HG03571 (cell line): ENCODE results near the gene RAB3GAP1.

Experiments used
- ATAC-seq: cut with Tn5 transposase; IDR thresholded peaks from one replicate; pipeline ENCODE4 v1.9.1; 2021; ENCODE audit not compliant: unreplicated experiment

The RAB3GAP1 gene

DNA sequence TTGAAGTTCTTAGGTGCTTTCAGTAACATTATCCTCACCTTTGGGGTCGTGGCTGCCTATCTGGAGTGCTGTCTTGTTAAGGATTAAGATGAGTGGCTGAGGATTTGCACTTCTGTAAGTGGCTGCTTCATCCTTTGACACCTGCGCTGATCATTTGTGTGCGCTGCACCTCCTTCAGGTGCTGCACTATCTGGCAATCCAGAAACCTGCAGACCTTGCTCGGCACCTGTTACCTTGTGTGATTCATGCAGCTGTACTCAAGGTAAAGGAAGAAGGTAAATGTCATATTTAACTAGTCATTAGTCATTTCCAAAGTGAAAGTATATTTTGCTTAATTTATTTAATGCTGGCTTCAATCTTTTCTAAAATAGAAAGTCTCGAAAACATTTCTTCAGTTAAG, 110.3 kb downstream of the RAB3GAP1 start:
- no peak for ATAC-seq

DNA sequence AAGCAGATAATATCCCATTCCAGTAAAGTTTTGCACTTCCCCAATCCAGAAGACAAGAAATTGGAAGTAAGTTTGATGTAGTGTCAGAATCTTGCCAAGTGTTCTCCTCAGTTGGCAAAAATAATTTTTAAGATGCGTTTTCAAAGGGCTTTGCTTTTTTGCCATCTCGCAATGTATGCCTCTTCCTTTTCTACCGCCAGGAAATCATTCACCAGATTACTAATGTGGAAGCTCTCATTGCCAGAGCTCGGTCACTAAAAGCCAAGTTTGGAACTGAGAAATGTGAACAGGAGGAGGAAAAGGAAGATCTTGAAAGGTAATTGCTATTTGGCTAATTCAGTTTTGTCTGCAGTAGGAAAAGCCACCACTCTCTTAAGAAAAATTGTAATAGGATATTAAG, 110.7 kb downstream of the RAB3GAP1 start:
- no peak for ATAC-seq

DNA sequence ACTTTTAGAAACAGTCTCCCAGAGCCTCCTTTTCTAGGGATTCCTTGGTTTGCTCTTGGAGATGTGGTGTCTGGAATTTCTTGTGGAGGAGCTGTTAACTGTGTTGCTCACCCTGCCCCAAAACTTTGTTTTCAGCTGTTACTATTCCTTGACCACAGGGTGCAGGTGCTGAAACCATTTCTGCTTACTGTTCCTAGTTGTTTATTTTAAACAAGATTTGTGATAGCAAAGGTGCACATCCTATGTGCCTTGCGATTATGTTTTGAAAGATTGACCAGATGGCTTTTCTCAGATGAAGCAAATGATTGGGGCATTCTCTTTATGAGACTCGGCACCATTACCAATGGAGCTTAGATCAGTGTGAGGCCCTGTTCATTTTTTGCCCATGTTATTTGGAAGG, 111.2 kb downstream of the RAB3GAP1 start:
- no peak for ATAC-seq

DNA sequence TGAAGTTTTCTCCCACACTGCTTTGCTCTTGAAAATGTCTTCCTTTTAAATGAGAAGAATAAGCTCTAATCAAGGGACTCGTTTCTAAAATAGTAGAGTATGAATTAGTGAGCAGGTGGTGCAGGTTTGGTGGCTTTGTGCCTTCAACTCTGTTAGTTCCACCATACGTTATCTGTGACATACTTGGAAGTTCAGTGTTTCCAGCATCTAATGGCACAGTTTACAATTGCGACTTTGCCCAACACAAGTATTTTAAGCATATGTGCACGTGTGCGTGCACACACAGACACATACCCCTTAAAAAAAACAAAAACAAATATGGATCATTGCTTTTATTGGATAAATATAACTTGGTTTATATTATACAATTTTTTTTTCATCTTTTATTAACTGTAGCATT, 111.8 kb downstream of the RAB3GAP1 start:
- ATAC-seq = no peak

DNA sequence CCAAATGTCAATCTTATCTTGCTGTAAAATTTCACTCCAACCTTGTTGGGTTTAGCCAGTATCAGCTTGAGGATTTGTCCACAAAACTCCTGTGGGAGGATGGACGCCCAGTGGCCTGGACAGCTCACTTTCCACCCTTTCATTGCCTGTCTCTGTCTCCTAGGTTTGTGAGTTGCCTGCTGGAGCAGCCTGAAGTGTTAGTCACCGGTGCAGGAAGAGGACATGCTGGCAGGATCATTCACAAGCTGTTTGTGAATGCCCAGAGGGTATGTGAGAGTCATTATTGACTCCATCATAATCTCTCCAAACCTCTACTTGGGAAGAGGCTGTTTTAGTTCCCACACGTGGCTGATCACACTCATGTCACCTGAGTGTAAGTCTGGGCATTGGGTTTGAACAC, 112.3 kb downstream of the RAB3GAP1 start:
- no peak for ATAC-seq

DNA sequence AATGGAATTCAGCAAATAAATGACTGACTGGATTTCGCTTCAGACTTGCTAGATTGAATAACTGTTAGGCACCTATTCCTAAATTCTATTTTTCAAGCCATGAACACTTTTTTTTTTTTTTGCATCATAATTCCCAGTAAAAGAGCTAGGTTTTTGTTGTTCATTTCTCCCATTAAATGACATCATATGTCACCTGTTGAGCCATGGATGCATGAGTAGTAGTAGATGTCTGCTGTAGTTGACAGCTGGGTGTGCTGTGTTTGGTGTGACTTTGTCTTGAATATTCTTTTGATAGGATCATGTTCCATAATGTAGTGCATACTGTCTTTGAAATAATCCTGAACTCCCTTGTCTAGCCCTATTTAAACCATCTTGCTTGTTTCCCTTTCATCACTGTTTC, 115.2 kb downstream of the RAB3GAP1 start:
- ATAC-seq = no peak

DNA sequence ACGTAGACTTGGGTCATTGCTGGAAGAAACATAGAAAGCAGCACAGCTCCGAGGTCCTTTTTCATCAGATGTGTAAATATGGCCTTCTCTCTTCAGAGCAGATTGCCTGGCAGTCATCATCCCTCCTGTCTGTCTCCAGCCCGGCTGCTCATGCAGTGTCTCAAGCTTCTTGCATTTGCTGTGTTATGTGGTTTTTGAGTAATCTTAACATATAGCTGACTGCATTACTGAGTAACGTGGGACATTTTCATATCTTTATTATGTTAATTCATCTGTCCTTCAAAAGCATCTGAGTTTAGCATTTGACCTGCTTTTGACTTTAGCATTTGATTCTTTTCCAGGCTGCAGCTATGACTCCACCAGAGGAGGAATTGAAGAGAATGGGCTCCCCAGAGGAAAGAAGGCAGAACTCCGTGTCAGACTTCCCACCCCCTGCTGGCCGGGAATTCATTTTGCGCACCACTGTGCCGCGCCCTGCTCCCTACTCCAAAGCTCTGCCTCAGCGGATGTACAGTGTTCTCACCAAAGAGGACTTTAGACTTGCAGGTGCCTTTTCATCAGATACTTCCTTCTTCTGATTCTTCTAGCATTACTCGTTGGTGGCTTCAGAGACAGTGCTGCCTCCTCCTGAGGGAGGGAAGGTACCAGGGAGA, 116.2 kb downstream of the RAB3GAP1 start:
- ATAC-seq = no peak

DNA sequence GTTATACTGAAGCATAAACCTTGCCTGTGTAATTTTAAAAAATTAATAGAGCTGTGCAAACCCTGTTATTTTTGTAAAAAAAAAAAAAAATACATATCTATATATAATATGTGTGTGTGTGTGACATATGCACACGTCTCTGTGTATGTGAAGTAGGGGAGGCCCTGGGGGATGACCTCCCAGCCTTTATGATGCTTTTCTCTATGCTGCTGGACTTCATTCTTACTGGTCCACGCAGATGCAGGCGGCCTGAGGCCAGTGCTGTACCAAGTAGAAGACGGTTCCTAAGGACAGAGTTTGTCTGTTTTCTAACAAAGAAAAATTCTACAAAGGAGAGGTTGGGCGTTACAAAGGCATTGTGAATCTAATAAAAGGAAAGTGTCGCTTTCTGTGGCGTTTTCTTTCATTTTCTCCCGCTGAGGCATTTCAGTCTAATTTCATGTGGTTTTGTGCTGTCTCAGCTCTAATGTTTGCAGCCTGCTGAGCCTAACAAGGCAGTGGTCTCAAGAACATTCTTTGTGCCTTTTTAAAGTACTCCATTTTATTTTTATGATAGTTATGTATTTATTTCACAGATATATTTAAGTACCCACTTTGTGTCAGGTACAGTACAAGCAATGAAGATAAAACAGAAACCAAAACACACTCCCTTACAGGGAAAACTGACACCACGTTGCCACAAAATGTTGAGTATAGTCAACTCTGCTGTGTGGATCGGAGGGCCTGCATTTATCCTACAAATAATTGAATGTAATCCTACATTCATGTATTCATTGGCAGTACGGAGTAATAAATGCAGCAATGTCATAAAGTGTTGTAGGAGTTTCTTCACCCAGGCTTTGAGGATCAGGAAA, 118.0 kb downstream of the RAB3GAP1 start:
- ATAC-seq = no peak

DNA sequence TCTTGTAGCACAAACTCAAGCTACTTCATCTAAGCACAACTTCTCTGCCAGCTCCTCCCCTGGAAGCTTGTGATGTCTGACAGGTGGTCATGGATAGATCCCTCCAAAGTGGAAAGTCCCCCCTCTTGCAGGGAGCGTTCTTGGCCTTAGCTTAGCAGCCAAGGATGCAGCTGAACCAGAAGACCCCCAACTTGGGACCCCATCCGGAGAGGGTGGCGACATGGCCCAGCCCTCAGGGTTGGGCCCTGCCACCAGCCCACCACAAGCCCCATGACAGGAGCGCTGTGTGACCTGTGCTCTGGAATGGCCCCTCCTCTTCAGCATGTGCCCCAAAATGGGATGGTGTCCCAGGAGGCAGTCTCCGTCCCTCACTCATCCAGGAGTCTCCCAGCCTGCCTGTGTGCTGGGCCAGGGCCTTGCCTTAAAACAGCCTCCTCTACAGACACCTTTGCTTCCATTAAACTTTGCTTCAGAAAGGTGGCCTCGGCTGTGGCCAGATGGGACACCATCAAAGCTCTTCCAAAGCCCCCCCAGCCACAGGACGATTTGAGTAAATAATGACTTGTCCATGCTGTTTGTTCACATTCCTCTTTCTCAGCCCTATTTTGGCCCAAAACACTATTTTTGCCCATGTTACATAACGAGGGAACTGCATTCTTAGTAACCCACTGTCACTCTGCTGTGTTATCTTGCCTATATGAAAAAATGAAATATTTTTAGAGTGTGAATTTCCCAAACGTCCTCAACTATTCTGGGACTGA, 122.1 kb downstream of the RAB3GAP1 start:
- ATAC-seq = no peak

DNA sequence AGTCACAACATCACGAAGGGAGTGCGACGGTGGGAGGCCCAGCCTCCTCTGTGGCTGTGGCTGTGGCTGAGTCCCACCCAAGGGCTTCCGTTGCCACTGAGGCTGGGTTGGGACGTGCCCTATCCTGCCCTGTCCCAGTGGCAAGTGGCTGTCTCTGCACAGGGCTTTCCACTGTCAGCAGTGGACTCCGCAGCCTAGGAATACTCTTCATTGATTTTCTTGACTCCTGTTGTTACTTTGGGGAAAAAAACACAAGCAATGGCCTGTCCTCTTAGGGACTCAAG, 122.7 kb downstream of the RAB3GAP1 start:
- no peak for ATAC-seq

DNA sequence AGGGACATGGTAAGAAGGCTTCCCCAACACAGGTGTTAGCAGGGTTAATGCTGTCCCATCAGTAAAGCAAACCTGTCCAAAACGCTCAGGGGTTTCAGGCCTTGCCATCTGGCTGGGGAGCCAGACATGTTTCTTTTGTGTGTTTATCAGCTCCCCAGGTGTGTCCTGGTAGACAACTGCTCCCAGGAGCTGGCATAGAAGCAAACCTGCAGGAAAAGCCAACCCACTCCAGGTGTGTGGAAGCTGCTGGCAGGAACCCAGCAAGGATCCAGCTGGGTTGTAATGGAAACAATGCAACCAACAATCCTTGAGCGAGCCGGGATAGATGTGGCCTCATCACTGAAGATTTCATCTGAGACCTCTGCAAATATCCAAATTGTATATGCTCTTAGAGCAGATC, 123.1 kb downstream of the RAB3GAP1 start:
- ATAC-seq = no peak

DNA sequence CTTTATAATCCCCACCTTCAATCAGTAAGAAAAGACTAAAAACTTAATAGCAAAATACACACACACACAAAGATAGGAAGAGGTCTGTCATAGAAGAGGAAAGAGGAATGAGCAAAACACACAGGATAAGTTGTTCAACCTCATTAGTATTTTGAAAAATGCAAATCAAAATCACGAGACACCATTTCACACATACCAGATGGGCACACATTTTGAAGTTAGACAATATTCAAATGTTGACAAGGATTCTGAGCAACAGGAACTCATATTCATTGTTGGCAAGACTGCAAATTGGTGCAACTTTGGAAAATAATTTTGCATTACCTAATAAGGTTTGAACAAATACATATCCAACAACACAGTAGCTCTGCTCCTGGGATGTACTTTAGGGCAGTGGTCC, 127.6 kb downstream of the RAB3GAP1 start:
- ATAC-seq = no peak

DNA sequence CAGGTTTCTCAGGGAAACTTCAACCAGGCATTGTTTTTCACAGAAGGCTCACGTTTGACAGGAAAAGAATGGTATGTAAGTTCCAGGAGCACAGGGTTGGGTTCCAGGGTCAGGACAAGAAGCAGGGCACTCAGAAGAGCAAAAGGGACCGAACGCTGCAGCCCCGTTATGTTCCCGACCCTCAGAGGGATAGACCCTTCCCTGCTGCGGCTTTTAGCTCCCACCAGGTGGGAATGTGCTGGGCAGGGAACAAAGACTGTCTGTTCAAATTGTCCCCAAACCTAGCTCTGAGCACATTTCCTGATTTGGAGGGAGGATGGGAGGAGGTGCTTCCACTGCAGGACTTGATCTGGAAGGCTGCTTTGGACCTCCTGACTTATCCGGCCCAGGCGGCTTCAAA, 130.1 kb downstream of the RAB3GAP1 start:
- ATAC-seq = no peak

DNA sequence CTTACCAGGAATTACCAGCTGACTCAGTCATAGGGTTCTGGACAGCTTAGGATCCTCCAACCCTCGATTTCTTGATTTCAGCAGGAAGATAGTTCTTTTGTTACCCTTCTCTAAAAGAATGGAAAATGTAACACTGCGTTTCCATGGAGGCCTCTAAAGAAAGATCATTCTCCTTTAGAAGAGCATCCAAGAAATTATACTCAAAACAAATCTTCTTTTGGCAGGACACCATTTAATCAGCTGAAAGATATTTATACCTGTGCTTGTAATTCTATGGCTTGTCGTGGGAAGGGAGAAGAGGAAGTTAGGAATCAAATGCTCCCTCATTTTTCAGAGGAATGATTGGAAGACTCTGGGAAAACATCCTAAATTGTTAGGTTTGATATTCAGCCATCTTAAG, 130.5 kb downstream of the RAB3GAP1 start:
- no peak for ATAC-seq

DNA sequence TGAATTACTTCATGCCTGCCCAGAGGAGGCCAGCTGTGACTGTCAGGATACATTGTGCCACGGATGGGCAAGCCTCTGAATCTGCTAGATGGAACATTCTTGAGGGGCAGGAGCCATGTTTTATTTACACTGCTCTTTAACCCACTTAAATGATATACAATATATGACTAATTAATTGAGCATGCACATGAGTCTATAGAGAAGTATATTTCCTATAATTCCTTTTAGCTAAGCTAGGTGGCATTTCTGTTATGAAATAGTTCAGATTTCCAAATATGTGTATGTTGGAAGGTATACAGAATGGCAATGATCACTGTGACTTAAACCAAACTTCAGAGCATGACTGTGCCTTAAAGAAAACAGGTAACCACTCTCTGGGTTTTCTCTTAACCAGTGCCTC, 131.7 kb downstream of the RAB3GAP1 start:
- ATAC-seq = no peak

DNA sequence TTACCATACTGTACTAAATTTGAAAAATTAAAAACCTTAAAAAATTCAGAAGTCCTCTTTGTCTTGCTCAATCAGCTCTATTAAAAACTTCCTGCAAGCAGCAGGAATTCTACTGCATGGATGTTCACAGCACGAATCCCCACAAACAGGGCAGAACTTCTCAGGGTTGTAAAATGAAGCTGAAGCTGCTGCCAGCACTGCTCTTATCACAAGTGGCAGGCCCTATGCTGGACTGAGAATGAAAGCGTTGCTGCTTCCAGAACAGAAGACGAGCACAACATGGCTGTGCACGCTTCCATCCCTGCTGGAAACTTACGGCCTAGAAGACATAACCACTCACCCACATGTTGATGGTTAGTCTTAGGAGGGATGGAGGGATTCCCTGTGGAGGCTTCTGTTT, 134.0 kb downstream of the RAB3GAP1 start:
- ATAC-seq = no peak

DNA sequence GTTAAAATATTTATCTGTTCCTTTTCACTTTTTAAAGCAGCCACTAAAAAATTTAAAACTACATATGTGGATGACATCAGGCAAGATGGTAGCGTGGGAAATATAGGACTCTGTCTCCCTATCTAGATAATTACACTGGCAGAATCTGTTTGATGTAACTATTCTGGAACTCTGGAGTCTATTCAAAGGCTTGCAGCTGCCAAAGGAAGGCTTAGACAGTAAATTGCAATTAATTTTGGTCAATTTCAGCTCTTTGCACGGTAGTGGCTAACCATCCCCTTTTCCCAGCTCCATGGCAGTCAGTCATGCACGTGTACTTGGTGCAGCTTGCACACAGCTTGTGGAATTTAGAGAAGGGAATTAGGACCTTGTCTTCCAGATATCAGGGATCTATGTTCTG, 135.2 kb downstream of the RAB3GAP1 start:
- no peak for ATAC-seq

DNA sequence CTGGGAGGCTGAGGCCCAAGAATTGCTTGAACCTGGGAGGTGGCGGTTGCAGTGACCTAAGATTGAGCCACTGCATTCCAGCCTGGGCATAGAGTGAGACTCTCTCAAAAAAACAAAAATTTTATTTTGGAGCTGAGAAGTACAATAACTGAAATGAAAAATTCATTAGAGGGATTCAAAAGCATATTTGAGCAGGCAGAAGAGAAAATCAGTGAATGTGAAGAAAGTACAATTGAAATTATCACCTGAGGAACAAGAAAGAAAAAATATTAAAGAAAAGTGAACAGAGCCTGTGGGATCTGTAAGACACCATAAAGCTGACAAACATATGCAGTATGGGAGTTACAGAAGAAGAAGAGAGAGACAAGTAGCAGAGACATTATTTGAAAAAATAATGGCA, 137.1 kb downstream of the RAB3GAP1 start:
- no peak for ATAC-seq

DNA sequence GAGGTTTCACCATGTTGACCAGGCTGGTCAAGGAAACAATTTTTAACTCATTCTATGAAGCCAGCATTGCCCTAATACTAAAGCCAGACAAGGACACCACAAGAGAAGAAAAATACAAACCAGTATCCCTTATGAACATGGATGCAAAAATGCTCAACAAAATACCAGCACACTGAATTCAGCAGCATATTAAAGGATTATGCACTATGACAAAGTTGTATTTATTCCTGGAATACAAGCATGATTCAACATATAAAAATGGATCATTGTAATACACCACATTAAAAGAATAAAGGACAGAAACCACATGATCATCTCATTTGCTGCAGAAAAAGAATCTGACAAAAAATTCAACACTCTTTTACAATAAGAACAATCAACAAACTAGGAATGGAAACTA, 138.7 kb downstream of the RAB3GAP1 start:
- no peak for ATAC-seq

DNA sequence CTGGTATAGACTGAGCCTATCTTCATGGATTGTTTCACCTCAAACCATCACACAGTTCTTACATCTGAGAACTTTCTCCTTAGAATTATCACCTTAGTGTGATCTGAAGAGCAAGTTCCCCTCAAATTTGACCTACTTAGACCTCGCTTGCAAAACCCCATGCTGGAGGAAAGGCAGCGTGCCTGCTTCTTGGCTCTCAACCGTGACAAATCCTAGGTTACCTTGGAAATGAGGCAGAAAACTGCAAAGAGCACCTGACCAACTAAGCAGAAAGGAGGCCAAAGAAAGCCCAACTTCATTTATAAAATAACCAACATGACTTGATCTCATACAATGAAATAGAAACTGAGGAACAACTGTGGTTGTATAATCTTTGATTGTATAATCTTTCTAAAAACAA, 146.4 kb downstream of the RAB3GAP1 start:
- ATAC-seq = no peak

DNA sequence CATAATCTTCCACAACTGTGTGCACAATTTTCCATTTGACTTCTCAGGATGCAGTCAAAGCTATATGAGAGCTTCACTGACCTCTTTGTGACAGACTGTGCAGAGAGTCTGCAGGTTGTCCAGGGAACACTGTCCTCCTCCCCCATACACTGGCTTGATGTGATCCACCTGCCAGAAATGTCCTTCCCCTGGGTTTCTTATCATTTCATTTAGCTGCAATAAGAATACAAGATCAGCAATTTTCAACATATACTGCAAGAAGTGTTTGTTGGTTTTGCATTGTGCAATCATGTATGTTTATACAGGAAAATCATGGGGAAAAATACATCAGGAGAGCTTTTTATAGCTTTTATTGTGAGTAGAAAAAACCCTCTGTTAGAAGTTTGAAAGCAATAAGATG, 150.7 kb downstream of the RAB3GAP1 start:
- ATAC-seq = no peak

DNA sequence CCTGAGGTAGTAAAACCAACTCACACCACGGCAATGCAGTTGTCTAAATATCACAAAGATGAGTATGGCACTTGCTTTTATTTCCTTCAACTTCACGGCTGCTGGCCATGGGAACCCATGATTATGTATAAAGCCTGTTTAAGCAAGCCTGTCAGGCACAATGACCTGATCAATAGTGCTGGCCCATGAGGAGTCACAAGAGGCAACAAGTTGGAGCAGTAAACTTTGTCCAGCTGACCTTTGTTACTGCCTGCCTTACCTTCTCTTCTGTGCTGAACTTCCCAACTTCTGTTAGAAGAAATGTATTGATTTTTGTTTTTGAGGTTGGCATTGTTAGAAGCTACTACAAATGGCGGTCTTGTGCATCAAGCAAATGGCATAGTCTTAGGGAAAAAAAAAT, 151.9 kb downstream of the RAB3GAP1 start:
- ATAC-seq = no peak
